ENCODE results near the gene THBD. TPM values are rescaled to one million over a fixed set of nuclear protein-coding genes. Genes with fewer than 3 reads are reported as not detected.

Gene THBD
- 10 to 100 TPM; 37.0 to 96.7 TPM for total RNA-seq

- DNase-seq (ENCODE audit: low spot score): peak; percentile 92
- no peak for TF ChIP-seq CTCF (IDR thresholded peaks at IDR 0.05)
- H3K4me1 ChIP-seq: peaks cover 0 to 70% of the 10 kb centered on the region in 2 donors
Observed at GRCh38 chr20:23049201-23050075, at the start of gene THBD. Gene THBD, minus strand, starts transcription at chr20:23049672. Its CDS starts 168 bp downstream, at chr20:23049504.

GRCh38 chr20:23097636-23098580 lies 48.4 kb upstream of the THBD start:
- no peaks in the 10 kb centered on the region for H3K27me3 ChIP-seq
- no peak for TF ChIP-seq CTCF (IDR thresholded peaks at IDR 0.05)
- H3K36me3 ChIP-seq: no peaks in the 10 kb centered on the region
- H3K4me1 ChIP-seq: peaks cover 0 to 8% of the 10 kb centered on the region in 2 donors
- no peak overlapping the region for H3K27ac ChIP-seq
- DNase-seq (ENCODE audit: low spot score): no peak
- H3K4me3 ChIP-seq: no peak overlapping the region
- no peaks in the 10 kb centered on the region for H3K9me3 ChIP-seq

More at GRCh38 chr20:23049201-23050075, at the start of gene THBD:
- H3K36me3 ChIP-seq: no peaks in the 10 kb centered on the region
- peak within 1 kb of the TSS; percentile 52 to 63 for H3K4me3 ChIP-seq
- no peaks in the 10 kb centered on the region for H3K9me3 ChIP-seq
- H3K27me3 ChIP-seq: peaks cover 0 to 11% of the 10 kb centered on the region in 2 donors
- peak within 1 kb of the TSS; percentile 83 to 85 for H3K27ac ChIP-seq

GRCh38 chr20:23096986-23097520 lies 47.6 kb upstream of the THBD start:
- H3K27ac ChIP-seq: no peak overlapping the region
- no peak for DNase-seq (ENCODE audit: low spot score)
- TF ChIP-seq CTCF (IDR thresholded peaks at IDR 0.05): no peak
- H3K4me1 ChIP-seq: peaks cover 0 to 7% of the 10 kb centered on the region in 2 donors
- no peaks in the 10 kb centered on the region for H3K36me3 ChIP-seq
- no peaks in the 10 kb centered on the region for H3K27me3 ChIP-seq
- no peaks in the 10 kb centered on the region for H3K9me3 ChIP-seq
- H3K4me3 ChIP-seq: no peak overlapping the region

- no peak for TF ChIP-seq CTCF (IDR thresholded peaks at IDR 0.05)
- no peak overlapping the region for H3K27ac ChIP-seq
- no peaks in the 10 kb centered on the region for H3K27me3 ChIP-seq
- H3K36me3 ChIP-seq: no peaks in the 10 kb centered on the region
- no peaks in the 10 kb centered on the region for H3K9me3 ChIP-seq
- H3K4me1 ChIP-seq: peaks cover 0 to 11% of the 10 kb centered on the region in 2 donors
- DNase-seq (ENCODE audit: low spot score): no peak
- H3K4me3 ChIP-seq: no peak overlapping the region
Observed at GRCh38 chr20:23096097-23096496, 46.6 kb upstream of the THBD start.

GRCh38 chr20:23095499-23095898 lies 46.0 kb upstream of the THBD start:
- Histone ChIP-seq H3K4me3 (no peak overlapping the region), H3K27ac (no peak overlapping the region), H3K27me3 (no peaks in the 10 kb centered on the region), H3K4me1 (peaks cover 0 to 11% of the 10 kb centered on the region in 2 donors), H3K9me3 (no peaks in the 10 kb centered on the region), H3K36me3 (no peaks in the 10 kb centered on the region)
- TF ChIP-seq CTCF (IDR thresholded peaks at IDR 0.05): no peak
- no peak for DNase-seq (ENCODE audit: low spot score)

Data from right atrium auricular region (tissue), 2 donors.